ENCODE measurements around the gene UPK3B. TPM values are rescaled to one million over a fixed set of nuclear protein-coding genes. Genes with fewer than 3 reads are reported as not detected.

Gene UPK3B
- total and polyA plus RNA-seq, 9 of the 15 experiments (the other 6 are each of a cell fraction or from before 2014, with no cell fraction given): not detected

- TF ChIP-seq ZMIZ1 (IDR thresholded peaks at IDR 0.05; ENCODE audit: low read depth in 2 of 2, low read length in 2 of 2): no peak
- TF ChIP-seq XRCC4 (IDR thresholded peaks at IDR 0.05; ENCODE audit: extremely low read depth, insufficient read depth, insufficient read length): no peak
- no peak for TF ChIP-seq U2AF2 (optimal IDR thresholded peaks at IDR 0.05; ENCODE audit: low read depth, low read length)
- no peak for TF ChIP-seq GATAD2A (IDR thresholded peaks at IDR 0.05)
- TF ChIP-seq E2F4 (CRISPR knock-in tag; IDR thresholded peaks at IDR 0.05; ENCODE audit: low read depth): no peak
- TF ChIP-seq ZNF224 (CRISPR knock-in tag; IDR thresholded peaks at IDR 0.05): no peak
- TF ChIP-seq ZFP36 (IDR thresholded peaks at IDR 0.05; ENCODE audit: low read depth, low read length, partially characterized antibody): peak; percentile 21
- no peak for TF ChIP-seq SMARCC2 (IDR thresholded peaks at IDR 0.05; ENCODE audit: low read depth)
- TF ChIP-seq XRCC3 (IDR thresholded peaks at IDR 0.05): no peak
- no peak for TF ChIP-seq HNRNPK (IDR thresholded peaks at IDR 0.05; ENCODE audit: low read depth, low read length, poor library complexity, severe bottlenecking)
- no peak for TF ChIP-seq TGIF2 (CRISPR knock-in tag; IDR thresholded peaks at IDR 0.05)
- 0 out of 2 replicates have a peak, but pooled peaks have one; percentile 10 for TF ChIP-seq ZBTB17 (CRISPR knock-in tag; IDR thresholded peaks at IDR 0.05)
- peak; percentile 18 to 39; a peak in 2 of 4 replicates for TF ChIP-seq KDM1A (IDR thresholded peaks at IDR 0.05)
- no peak for TF ChIP-seq ZBTB9 (CRISPR knock-in tag; IDR thresholded peaks at IDR 0.05)
- no peak for TF ChIP-seq HLTF (IDR thresholded peaks at IDR 0.05)
- TF ChIP-seq SAFB (IDR thresholded peaks at IDR 0.05; ENCODE audit: borderline replicate concordance, low read depth, low read length): no peak
- TF ChIP-seq SUPT5H (IDR thresholded peaks at IDR 0.05): no peak
- TF ChIP-seq ZNF431 (CRISPR knock-in tag; IDR thresholded peaks at IDR 0.05): no peak
- no peak for TF ChIP-seq SETDB1 (IDR thresholded peaks at IDR 0.05; ENCODE audit: low read length)
- no peak for TF ChIP-seq ZNF561 (CRISPR knock-in tag; conservative IDR thresholded peaks at IDR 0.05)
- no peak for TF ChIP-seq ZNF263 (CRISPR knock-in tag; IDR thresholded peaks at IDR 0.05; ENCODE audit: borderline replicate concordance)
- TF ChIP-seq ARHGAP35 (IDR thresholded peaks at IDR 0.05; ENCODE audit: partially characterized antibody): no peak
- no peak for TF ChIP-seq NFE2 (IDR thresholded peaks at IDR 0.05; ENCODE audit: low read depth)
- no peak for TF ChIP-seq CBFA2T3 (IDR thresholded peaks at IDR 0.05)
- no peak for TF ChIP-seq FOXA1 (IDR thresholded peaks at IDR 0.05; ENCODE audit: borderline replicate concordance)
- TF ChIP-seq NR3C1 (CRISPR knock-in tag; IDR thresholded peaks at IDR 0.05): no peak
- no peak for TF ChIP-seq ZNF212 (CRISPR knock-in tag; IDR thresholded peaks at IDR 0.05)
Measured at GRCh38 chr7:76507723-76508406, 2.5 kb upstream of the UPK3B start (continued).

All from K562 (cell line).